Hematopoietic multipotent progenitor cell treated with erythropoietin and hydrocortisone succinate and interleukin-3 and kit ligand, for 15 days (in vitro differentiated cells): ENCODE data around the gene BTBD10.

Experiments
- DNase-seq: peaks from one replicate; pipeline ENCODE4 v3.0.0-alpha.2; 2015; ENCODE audit warnings: low spot score

The BTBD10 gene

DNA sequence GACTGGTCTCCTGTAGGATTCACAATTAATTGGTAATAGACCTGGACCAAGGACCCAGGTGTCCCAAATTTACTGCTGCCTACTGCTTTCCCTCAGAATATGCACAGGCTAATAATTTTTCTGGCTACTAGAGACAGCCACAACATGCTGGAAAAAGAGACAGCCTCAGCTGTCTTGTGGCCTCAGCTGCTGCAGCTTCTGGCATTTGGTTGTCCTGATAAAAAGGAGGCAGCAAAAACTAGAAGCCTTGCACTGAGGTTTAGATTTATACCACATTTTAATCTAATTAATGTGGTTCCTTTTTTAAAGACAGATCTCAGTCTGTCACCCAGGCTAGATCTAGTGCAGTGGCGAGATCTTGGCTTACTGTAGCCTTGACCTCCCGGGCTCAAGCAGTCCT is 89.8 kb downstream of the BTBD10 start:
- no peak for DNase-seq

DNA sequence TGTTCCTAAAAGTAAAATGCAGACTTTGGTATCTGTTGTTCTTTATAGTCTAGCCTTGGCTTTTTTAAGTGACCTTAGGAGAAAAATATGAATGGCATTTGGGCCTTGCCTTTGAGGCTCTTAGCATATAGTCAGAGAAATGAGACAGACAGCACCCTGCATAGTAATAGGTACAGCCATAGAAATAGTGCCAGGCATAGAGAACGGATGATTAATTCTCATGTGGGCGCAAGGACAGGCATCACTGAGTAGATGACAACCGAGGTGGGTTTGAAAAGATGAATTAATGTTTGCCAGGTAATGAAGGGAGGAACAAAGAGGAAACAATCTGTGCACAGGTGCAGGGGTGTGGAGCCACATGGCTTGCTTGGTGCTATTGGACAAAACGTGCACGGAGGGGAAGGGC is 95.0 kb downstream of the BTBD10 start:
- DNase-seq, result no peak

DNA sequence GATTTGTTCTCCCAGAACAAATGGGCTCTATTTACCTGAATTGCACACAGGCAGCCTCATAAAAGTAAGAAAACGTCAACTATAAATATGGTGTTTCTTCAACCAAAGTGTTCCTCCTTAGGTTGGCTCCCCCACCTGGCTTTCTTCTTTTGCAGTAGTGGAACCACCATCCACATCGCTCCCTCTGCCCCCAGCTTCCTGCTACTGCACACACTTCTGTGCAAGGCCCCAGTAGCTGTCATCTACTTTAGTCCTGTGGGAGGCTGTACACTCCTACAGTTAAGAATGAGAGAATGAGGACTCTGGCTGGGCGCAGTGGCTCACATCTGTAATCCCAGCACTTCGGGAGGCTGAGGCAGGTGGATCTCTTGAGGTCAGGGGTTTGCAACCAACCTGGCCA is 95.9 kb downstream of the BTBD10 start:
- no peak for DNase-seq

DNA sequence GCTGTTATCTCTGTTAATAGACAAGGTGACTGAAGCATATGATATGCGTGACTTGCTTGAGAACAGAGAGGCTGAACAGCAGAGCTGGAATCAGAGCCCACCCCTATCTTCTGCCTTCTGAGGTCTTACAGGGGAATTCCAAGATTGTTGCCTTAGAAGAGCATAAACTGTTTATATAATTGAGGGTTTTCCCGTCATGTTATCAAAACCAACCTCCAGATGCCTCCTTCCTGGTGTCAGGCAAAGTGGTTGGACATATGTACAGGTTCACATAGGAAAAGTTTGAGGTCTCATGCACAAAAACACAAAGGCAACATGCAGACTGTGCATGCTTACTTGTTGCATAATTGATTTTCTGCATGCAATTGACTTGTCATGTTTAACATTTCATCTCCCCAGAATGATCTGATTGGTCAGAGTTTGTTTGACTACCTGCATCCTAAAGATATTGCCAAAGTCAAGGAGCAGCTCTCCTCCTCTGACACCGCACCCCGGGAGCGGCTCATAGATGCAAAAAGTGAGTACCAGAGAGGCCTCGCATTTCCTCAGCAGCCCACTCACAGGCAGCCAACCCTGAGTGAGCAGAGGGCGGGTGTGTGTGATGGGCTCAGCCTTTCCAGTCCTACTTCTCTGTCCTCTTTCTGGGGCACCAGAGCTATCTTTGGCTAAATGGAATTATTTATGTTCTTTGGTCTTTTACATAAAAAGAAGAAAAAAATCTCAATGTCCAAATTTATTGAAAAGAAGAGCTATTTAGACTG is 96.6 kb downstream of the BTBD10 start:
- no peak for DNase-seq

DNA sequence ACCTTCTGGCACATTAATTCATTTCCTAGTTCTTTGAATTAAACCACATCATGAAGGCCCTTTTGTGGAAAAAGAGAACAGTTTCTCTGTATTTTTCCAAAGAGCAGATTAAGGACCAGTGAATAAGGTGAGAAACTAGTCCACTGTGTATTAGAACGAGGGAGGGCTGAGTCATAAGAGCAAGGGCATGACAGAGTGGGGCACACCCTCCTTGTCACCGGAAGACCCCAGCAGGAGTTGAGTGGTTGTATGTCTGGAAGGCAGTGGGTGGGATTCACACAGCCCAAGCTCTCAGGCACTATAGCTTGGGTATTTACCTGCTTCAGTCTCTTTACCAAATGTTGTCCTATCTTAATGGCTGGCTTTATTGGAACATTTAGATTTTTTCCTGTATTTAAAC is 98.6 kb downstream of the BTBD10 start:
- no peak for DNase-seq

DNA sequence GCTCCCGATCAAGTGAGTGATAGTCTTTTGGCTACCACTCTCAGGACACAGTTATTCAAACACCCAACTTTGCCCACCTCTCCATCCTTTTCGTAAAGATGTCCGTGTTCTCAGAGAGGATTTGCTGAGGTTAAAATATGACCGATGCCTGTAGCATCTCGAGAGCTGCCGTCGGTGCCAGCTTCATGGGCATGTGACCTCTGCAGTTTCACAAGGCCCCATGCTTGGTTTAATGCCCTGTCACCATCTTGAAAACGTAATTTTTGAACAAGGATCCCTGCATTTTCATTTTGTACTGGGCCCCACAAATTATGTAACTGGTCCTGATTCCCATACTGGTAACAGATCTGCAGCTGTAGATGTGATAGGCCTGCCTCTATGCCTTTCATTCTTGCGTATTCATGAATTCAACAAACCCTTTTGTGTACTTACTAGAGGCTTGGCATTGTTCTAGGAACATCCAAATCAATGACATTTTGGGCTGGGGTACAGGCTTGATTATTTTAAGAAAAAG is 100.4 kb downstream of the BTBD10 start:
- no peak for DNase-seq

DNA sequence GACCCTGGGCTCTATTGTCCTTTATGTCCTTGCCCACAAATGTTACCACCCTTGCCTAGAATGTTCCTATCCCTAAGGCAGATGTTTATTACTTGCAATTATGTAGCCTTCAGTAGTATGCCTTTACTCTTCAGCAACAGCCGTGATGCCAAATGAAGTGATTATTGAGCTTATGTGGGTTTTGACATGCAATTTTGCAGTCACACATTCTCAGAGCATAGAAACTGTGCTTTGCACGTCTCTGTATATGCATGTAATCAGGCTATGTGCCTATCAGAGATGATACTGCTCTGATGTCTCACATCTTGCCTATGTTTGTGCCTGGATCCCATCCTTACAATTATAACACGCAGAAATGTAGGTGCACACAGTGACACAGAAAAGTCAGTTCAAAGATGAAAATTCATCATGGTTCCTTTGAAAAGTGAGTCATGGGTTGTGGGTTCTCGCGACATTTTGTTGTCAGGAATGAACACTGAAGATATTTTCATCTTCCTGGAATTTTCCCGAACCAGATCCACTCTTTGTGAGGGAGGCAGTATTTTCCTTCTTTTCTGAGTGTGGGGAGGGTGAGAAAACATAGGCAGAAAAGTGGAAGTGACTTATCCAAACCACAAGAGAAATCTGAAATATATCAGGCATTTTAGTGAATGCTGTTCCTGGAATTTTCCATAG is 104.3 kb downstream of the BTBD10 start:
- no peak for DNase-seq

DNA sequence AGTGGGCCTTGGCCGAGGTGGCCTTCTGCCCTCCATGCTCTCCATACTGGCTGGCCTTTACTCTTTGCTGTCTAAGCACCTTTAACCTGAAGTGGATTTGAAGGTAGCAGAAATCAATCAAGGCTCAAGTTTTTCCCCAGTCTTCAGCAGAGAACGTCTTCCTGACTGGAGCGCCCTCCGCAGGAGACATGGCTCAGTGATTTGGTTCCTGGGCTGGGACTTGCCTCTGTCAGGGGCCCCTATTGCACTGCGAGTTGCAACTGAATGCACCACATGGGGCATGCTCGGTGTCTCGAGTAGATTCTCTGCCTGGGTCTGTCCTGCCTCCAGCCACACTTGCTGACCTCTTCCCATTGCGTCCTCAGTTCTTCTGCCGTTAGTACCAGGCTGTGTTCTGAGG is 105.8 kb downstream of the BTBD10 start:
- DNase-seq, result no peak

DNA sequence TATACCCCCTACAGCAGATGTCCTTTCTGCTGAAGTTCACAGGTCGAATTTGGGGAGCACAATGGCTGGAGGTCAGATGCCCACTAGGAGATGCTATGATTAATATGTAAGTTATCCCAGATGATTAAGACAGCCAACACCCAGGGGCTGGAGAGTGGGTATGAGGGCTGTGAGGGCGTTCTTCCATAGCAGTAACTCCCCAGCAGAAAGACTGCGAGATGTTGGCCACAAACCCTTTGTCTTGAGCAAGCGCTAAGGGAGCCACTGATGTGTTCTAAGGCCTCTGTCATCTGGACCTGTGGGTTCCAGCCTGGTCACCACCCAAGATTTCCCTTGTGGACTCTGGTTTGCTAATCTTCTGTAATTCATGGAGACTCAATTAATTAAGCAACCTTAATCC is 107.8 kb downstream of the BTBD10 start:
- DNase-seq, result no peak

DNA sequence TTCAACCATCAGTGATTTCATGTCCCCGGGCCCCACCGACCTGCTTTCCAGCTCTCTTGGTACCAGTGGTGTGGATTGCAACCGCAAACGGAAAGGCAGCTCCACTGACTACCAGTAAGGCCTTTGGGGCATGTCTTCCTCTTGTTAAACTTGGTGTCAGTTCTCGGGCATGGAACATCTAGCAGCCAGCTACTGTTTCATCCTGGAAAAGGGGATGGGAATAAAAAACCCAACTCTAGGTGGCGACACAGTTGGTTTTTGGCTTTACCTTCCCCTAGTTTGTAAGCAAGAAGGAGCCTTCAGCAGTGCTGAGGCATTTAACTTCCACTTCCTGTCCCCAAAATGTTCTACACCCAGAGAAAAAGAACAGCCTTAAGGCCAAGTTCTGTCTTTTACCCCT is 108.7 kb downstream of the BTBD10 start:
- no peak for DNase-seq

DNA sequence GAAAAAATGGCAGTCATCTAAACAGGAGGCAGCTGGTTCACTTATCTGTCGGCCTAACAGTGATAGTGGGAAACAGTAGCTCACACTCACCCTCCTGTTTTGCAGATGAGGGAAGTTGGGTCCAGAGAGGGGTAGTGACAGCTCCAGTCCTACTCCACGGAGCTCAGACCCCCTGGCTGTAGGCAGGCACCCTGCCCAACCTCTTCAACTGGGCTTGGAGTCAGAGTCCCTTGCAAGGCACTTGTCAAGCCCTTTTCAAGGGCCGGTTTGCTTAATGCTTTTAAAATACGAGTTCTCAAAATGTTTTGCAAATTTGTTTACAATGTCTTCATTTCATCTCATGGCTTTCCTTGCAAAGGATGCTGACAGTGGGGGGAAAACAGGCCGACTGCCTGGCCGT is 110.3 kb downstream of the BTBD10 start:
- DNase-seq, result no peak

DNA sequence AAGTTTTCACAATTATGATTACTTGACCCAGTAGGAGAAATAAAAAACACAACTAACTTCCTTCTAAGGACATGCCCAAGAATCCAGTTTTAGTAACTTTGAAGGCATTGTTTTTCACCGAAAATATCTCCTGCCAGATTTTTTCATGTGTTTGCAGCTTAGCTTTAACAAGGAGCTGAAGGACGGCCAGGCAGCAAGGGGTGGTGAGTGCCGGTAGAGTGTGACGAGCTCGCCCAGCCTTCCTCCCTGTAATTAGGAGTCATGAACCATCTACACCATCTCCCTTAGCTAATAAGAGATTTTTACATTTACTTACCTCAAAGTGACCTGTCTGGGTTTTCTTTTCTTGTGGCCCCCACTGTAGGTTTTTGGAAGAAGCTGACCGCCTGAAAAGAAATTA is 113.4 kb downstream of the BTBD10 start:
- no peak for DNase-seq

DNA sequence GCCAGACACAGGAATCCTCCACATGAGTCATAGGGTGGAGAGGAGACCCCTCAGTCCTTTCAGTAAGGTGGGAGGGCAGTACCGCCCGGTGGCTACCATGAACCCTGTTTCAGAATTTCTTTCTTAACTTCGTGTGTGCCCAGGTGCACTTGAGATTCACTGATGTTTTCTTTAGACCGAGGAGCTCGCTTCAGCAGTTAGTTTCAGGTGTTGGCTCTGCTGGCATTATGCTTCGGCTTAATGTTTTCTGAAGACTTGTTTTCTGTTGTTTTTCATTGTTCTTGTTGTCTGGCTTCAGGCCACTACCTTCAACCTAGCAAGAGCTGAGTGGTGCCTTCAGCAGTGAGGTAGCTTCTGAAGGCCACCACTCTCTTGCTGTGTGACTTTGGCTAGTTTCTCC is 114.0 kb downstream of the BTBD10 start:
- no peak for DNase-seq

DNA sequence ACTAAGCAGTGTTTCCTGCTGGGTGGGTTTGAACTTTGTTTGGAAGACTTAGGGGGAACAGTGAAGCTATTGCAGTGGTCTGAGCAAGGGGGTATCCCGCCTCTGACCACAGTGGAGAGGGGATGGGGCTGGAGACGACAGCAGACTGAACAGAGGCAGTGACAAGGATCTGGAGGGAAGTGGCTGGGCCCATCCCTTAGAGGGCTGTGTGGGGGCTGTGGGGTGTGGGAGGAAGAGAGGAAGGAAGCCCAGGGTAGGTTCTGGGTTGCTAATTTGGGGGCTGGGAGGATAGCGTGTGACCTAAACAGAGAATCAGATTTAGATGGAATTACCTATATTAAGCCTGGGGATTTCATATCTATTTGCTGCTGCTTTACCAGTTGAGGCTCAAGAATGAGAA is 114.7 kb downstream of the BTBD10 start:
- no peak for DNase-seq

DNA sequence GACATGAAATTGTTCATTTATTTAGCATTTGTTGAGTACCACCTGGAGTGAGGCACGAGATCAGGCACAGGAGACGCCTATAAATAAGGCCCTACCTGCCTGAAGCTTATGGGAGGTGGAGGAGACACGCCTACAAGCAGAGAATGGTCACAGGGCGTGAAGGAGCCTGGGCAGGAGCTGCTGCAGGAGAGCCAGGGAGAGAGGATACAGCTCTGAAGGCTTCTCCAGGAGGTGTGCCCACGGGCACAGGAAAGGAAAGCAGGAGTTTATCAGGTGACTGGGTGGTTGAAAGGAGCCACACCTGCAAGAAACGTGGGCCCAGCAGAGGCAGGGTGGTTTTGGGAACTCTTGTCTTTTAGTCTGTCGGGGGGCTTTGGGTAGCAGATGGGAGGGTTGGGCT is 115.1 kb downstream of the BTBD10 start:
- no peak for DNase-seq

DNA sequence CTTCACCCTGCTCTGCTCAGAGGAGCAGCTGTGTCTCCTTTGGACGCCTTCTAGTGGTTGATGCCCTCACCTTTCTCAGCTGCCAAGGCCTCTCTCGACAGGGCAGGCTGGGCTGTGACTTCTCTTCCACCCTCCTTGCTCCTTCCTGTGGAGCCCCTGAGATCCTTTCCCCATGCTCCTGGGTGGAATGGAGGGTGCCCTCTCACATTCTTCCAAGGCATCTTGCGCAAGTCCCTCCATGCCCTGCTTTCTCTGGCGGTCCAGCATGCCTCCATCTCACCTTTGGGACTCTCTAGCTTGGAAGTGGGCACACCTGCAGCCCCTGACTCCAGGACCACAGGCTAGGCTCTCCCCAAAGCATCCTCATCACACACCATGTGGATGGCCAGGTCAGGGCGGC is 116.6 kb downstream of the BTBD10 start:
- no peak for DNase-seq

DNA sequence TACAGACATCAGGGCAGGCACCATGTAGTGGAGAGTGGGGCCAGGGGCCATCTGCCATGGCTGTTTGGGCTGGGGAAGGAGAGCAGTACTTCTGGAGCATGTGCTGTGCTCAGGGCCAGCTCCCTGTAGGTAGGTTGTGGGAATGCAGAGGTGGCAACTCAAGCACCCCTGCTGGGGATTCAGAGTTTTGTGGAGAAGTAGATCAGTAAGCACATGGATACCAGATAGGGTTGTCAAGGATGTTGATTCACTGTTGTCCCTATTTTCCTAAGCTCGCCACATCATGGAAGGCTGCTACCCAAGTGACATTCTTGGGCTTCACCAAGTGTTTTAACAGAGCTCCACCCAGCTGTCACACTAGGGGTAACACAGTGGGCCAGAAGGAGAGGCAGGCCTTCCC is 118.2 kb downstream of the BTBD10 start:
- DNase-seq, result no peak

DNA sequence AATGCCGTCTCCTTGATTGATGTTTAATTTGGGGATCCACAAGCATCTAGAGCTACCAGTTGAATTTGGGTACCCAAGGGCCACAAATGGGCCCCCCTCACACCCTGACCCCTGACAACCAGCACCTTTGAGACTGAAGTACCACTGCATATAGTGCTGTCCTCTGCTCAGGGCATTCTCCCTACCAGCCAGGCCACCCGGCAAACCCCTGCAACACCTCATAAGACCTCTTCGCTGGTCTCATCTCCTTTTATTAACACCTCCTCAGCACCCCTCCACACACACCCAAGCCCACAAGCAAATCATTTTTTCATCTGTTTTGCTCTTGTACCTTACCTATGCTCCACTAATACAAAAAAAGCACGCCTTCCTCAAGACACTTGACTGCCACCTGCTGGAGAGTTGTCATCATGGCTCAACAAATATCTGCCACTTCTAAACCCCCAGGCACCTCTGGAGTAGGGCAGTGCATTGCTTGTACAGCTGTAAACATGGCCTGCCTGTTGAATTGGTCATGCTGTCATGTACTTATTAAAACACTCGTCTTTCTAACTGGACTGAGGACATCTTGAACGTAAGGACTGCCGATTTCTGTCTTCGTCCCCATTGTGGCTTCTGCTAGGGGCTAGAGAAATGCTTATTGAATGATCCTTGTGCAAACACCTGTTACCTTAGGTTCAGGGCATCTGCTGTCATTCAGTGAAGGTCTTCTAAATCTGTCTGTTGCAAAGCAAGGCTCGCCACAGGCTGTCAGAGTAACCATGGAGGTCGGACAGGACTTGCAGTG is 118.9 kb downstream of the BTBD10 start:
- DNase-seq, result peak; percentile 55

DNA sequence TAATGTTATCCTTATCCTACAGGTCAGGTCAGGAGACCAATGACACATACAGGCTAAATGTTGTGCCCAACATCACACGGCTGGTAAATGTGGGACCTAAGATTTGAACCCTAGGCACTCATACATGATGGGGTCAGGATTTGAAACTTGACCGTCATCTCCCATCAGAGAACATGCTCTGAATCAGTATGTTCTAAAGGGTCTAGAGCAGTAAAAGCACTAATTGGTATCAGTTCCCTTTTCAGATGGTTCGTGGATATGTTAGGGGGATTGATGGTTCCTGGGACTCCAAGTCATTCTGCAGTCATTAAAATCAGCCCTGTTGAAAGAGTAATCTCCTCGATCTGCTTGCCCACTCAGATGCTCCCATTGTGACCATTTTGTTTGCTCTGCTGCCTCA is 120.0 kb downstream of the BTBD10 start:
- DNase-seq, result no peak

DNA sequence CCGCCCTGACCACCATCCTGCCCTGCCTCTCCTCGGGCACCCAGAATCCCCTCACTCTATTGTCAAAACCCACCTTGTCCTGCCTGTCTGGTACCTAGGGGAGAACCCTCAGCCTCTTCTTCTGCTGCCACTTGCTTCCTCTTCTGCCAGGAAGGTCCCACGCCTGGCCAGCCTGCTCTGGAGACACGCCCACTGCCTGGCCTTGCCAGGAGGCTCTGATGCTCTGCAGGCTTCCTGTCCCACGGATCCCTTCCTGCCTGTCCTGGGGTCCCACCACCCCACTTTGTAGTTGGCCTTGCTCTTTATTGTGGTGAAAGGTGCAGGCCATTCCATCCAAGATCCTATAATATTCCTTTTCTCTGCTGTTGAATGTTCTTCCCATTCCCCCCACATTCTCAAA is 122.0 kb downstream of the BTBD10 start:
- DNase-seq, result no peak

DNA sequence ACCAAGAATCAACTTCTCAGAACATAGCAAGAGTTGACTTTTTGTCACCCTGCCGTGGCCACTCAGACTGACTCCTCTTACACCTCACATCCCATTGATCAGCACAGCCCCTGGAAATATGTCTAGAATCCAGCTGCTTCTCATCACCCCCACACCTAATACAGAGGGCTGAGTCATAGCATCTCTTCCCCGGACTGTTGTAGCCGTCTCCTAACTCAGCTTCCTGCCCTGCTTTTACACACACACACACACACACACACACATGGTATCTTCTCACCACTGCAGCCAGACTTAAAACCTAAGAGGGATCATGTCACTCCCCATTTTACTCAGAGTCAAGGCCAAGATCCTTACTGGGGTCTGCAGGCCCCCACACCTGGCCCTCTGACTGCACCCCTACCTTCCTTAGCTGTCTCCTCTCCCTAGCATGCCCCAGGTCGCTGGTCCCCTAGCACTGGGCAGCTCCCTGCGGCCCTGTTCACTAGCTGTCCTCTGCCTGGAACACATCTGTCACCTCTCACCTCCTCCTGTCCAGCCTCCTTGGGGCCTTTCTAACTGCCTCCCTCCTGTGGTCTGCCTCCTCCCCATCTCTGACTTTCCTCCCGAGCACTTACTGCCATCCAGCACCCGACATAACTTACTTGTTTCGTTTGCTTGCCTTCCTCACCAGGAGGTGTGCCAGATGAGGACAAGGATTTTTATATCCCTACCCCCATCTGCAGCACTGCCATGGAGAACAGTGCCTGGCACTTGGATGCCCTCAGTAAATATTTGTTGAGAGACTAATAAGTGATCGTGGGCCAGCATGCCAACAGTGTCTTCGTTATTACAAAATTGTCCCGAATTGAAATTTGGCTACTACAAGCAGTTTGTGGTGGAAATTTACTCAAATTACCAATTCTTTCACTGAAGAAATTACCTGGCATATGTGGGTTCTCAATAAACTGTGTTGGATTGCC is 123.5 kb downstream of the BTBD10 start:
- DNase-seq, result no peak
